DMS53 treated with DMSO at 0.1 percent for 48 hours (cell line): ENCODE results near the gene PDE11A.

Experiments
- DNase-seq: peaks from one replicate; lab custom pipeline; 2025; ENCODE audit not compliant: unreplicated experiment; lab: John Stamatoyannopoulos, UW

PDE11A gene

DNA sequence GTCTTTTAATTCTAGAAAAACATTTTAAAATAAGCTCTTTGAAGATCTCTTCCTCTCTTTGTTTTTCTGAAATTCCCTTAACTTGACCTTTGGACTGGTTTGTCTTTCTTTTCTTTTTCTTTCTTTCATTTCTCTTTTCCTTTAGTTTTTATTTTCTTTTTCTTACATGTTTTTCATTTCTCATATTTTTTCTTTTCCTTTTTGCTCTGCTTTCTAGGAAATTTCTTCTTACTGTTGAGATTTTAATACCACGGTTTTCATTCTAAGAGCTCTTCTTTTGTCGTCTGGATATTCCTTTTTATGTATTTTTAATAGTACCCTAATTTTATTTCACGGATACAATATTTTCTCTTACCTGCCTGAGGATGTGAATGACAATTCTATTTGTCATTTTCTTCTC is 342.2 kb downstream of the PDE11A start:
- no peak for DNase-seq

DNA sequence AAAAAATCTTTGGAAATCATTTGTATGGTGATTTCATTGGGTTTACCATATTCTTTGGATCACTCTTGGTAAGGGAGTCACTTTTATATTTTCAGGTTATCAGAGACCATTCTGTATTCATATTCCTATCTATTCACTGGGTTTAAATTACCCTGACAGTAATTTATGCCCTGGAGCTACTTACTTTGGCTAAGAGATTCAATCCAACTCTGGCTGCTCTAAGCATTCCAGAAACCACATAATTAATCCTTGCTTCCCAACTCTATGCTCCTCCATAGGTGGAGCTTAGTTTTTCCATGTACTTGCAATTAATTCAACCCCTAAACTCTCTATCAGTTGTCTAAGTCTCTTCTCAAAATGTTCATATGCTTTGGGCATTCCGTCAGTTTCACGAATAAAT is 343.7 kb downstream of the PDE11A start:
- DNase-seq: no peak

DNA sequence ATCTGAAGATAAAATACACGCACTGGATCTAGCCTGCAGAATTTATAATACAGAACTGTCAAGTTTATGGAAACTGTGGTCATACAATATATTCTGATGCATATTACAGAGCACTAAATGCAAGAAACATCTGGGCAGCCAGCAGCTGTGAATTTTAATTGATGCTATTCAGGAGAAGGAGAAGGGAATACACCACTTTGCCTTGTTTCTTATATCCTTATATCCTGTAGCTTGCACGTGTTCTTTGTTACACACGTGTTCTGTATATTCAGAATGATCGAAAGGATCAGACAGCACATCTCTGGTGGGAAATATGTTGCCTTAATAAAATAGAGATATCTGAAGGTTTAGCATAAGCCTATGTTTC is 344.2 kb downstream of the PDE11A start:
- no peak for DNase-seq

DNA sequence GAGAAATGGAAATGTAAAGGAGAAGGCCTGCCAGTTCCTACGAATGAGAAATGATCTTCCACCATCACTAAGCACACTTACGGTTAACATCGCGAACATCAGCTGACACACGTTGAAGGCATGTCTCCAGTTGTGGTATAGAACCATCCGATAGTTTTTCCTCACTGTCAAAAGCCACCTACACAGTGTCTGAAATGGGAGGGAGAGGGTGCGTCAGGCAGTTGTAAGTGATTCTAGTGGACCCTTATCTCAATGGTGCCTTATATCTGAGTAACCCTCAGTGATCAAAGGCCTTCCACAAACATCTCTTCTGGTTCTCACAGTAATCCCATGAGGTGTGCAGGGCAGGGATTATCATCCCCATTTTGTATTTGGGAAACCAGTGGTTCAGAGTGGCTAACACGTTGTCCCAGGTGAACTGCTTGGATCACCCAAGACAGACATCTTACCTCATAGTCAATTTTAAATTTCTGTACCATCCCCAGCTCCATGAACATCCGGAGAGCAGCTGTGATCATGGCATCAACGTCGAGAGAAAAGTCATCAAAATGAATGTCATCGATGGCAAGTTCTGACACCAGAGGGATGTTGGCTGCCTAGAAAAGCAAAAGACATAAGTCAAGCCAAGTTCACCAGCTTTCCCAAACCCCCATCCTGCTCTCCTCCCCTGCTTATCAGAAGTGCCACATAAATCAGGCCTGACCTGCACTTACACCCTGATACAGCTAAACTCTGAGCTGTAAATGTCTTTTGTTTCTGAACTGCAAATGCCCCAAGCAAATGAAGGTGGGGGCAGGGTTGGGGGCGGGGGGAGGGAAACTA is 344.8 kb downstream of the PDE11A start:
- DNase-seq: no peak

DNA sequence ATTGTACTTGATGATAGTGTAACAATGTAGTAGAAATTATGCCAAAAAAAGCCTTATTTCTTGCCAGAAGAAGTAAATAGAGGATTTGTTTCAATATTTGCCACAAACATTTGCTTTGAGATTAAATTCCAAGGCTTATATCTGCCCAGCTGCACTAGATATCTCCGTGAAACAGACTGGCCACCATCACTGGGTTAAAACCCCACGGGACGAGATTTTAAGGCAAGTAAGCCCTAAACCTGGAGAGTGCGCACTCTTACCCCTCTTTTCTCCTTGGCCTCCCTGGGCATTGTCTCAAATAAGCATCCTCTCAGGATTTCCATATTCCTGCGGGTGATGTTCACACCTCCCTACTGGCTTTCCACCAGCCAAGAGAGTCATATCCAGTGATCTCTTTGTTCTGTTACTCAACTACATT is 345.6 kb downstream of the PDE11A start:
- no peak for DNase-seq

DNA sequence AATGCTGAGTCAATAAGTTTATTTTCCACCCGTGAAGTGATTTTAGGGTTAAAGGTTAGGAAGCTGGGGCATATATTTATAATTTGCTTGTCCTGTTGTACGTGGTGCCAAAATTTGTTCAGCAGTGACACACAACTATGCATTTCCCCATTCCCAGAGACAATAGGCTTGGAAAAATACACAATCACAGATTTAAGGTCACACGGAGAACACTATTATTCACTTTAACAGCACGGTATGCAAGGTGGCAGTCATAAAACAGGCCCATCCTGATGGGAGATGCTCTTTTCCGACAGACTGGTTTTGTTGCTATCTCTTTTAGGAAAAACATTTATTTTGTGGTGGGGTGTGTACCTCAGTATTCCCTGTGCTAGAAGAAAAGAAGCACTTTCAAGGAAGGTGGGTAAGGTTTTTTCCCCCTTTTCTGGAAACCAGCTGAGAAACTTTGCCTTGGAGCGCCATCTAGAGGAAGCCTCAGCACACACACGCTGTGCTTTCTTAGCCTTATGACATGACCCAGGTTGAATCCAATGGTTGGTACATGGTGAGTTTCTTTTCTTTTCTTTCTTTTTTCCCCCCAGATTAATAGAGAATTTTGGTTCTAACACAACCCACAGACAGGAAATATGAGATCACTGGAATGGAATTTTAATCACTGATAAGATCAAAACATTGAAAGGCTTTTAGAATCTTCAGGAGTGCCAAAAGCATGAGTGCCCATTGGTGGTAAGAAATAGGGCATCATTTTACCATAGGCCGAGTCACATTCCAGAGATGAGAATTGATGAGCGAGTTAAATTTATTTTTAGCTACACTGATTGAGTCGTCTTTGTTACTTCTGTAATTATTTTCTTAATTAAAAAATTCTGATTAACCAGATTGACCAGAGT is 347.9 kb downstream of the PDE11A start:
- peak; percentile 60 for DNase-seq

DNA sequence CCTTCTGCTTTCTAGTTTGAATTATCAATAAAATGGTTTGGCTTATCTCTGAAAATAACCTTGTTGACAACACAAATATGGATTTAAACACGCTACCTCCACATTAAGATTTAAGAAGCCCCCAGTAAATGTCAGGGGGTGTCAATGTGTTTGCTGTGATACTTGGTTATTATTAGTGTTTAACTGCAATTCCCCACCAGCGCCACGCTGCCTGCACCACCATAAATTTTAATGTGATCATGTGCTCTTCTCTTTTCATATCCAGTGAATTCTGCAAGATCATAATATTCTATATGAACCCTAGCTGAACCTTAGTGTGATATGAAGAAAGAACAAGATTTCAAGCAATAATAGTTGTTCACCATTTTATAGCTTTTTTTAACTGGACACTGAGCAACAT is 349.3 kb downstream of the PDE11A start:
- no peak for DNase-seq

DNA sequence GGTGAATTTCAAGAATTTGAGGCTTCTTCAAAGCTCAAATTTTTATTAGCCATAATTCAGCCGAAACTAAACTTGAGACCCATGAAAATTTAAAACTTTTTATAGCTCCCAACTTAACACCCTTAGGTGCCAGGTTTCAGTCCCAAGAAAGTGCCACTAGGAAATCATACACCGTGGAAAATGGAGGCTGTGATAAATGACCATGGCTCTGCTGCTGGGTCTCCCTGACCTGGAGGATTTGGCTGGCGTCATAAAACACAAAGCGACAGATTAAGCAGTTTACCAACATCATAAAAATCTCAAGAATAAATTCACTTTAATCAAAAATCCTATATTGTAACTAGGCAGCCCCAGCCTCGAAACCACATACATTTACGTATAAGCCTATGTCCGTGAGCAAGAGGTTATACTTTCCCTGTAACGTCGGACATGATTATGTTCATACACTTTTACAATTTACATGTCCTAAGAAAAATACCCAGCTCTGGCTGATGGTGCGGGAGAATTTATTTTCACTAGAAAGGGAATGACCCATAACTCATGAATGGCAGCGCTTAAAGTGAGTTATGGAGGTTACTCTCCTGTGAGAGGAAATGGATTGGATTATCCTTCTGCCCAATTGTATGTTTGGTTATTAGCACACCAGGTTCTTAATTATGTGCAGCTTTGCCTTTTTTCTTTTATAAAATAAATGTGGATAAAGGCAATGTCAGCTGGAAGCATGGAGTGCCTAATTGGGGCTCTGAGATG is 350.6 kb downstream of the PDE11A start:
- no peak for DNase-seq

DNA sequence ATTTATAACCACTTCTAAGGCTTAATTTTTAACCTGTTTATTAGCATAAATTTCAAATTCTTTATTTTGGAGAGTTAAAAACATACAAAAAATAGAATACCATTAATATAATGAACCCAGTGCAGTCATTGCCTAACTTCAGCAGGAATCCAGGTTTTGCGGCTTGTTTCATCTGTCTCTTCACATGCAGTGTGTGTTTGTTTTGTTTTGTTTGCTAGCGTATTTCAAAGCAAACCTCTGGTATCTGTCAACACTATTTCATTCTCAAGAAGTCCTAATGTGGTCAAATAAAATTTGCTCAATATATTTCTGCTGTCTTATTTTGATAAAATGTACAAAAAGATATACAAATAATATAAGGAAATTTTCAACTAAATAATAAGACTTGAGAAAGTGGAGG is 351.5 kb downstream of the PDE11A start:
- DNase-seq: peak; percentile 81

DNA sequence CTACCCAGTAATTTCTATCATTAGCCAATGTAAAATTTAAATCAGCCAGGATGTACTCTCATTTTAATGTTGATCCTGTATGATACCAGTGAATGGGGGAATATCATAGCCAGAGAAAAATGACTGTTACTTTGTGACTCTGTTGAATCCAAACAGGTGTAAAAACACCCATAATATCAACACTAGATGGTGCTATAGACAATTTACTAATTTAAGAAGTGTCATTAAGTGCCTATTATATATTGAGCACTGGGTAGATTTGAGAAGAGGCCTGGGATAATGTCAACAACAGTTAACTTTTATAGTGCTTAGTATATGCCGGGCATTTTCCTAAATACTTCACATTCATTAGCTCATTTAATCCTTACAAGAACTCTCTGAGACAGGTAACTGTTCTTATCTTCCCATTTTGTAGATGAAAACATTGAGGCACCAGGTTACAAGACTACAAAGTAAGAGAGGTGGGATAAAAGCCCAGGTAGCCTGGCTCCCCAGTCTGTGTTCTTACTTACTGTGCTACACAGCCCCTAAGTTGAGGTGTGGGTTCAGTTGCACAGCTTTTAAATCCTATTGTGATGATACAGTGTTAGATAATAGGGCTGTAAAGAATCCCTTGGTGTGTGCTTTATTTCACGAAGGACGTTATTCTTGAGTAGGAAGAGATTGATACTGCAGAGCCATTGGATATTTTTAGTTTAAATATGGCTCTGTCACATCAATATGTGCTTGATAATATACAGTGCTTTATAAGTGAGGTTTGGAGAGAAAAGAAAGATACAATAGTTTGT is 354.6 kb downstream of the PDE11A start:
- DNase-seq: peak; percentile 14

DNA sequence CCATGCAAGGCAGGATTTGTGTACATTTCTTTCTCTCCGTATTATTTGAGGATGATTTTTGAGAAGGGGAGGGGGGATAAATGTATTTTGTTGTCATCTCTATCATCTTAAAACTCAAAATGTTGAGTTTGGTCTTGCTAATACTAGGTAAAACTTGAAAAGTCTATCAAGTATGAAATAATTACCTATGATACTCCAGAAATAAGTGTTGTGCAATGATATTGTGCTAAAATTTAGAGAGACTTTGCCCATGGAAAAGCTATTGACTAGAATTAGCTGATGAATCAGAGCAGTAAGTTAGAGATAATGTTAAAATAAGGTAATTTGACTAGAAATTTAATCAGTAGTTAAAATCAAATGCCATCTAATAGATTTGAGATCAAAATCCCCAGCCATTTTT is 356.1 kb downstream of the PDE11A start:
- DNase-seq: no peak

DNA sequence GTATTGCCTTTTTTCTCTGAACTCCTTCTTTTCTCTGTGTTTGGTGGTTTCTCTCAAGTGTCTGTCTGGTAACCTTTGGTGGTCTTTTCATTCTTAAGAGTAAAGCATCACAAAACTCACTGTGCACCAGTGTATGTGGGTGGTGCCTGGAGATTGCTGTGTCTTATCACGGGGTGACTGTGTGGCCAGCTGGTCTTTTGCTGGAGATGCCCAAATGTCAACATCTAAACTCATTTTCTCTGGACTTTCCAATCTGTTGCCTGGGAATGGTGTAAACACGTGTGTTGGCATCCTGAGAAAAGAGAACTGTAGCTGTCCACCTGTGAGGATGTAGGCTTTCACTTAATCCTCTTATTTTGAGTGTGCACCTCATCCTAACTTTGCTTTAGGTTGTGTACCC is 356.8 kb downstream of the PDE11A start:
- DNase-seq: no peak

DNA sequence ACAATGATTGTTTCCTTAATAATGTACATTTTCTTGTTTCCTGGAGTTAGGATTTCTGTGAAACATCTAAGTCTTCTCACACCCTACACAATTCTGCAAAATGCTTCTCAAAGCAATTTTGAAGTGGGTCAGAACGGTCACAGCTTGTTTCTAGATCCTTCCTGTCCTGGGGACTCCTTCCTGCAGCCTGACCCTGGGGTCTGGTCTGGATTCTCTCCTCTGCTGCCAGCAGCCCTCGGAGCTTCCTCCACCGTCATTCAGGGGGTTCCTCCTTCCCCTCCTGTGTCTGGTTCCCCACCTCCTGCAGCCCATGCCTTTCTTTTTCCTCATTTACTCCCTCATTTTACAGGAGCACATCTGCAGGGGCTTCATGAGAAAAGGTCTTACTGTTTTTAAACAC is 357.9 kb downstream of the PDE11A start:
- DNase-seq: no peak

DNA sequence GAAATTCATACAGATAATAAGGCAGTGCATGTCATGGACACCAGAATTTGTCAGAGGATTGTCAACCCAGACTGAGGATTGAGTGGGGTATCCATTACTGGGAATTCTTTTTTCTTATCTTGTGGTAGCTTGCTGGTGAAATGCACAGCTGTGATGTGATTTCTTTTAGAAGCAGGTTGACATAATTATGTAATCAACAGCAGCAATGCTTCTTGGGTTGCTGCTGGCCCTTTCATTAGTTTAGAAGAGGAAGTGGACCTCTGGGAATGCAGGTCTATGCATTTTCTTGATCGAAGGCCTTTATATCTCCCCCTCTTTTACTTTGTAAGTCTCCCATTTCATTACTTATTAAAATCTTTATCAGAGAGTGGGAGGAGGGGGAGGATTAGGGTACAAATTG is 360.1 kb downstream of the PDE11A start:
- no peak for DNase-seq

DNA sequence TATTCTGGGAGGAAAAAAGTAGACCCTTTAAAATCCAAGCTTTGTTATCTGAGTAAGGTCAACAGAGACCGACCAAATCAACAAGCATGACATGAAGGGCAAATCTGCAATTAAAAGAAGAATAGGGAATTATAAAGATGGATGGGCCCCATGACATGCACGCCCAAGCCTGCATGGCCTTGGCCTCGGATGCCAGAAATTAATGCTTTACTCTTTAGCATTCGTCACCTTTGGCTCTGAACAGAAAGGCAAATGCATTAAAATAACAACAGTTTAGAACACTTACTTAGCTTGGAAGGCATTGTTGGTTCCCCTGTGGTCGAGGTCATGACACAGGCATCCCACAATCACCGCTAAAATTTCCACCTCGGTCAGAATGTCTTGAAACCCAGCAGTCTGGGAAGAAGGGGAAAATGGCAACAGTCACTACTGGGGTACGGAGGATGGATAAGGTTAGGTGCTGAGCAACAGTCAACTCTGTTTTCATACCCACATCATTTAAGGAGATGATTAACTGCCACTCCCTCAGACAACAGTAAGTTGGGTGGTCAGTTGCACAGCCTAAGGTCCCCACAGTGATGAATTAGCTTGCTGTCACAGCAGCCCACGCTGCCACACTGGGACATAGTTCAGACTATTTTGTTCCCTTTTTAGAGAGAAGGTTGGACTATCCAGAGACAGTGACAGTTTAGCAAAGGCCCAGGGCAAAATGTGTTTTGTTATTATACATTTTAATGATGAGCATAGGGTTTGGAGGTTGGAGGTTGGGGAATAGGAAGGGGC is 360.9 kb downstream of the PDE11A start:
- DNase-seq: no peak

DNA sequence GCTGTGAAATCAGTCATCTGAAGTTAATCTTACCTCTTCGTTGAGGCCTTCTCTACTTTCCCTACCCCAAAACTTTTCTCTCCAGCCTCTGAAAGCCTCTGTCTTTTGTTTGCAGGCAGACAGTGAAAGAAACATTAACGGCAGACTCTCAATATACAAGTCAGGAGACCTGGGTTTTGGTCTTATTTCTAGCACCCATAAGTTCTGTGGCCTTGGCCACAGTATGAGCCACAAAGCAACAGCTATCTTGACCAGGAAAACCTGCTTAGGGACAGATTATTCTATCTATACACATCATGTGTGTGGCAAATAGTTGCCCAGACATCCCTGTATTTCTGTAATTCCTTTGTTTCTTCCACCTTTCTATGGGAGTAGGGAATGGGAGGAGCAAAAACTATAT is 361.7 kb downstream of the PDE11A start:
- DNase-seq: no peak

DNA sequence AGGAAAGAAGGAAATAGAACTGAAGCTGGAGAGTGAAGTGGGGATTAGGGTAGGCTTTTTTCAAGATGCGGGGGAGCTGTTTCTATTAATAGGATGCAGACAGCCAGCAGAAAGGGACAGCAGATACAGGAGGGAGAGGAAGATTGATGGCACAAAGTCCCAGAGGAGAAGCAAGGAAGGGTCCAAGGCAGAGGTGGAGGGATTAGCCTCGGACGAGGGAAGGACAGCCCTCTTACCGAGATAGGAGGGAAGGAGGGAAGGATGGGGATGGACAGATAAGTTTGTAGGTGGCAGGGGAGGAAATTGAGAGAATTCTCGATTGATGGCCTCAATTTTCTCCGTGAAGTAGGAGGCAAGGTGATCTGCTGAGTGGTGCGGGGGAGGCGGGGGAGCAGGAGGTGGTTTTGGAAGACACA is 362.6 kb downstream of the PDE11A start:
- no peak for DNase-seq

DNA sequence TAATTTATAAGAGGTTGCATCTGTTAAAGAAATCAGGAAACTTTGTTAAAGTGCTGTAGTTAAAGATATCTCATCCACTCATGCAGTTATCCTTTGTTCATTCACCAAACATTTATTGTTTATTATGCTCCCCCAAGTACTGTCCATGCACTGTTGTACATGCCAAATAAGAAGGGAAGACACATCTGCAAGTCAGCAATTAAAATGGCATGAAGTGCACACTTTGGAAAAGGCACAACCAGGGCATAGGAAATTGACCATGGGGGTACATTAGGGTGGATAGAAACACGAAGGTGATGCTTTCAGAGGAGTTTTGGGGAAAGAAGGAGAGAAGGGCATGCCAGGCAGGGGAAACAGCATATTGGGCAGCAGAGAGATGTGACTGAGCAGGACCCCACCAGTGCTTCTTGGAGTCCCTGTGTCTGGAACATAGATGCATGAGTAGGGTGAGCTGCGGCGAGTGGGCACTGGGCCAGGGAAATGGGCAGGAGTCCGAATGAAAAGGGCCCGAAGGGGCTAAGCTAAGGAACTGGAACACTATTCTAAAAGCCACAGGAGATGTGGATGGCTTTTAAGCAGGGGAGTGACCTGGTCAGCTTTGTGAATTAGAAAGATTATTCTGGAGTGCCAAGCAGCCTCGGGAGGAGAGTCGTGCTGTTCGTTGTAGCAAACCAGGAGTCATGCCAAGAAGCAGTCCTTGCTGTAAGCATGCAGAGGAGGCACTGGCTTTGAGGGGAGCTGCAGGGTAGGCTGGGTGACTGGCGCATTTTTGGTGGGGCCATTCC is 363.7 kb downstream of the PDE11A start:
- DNase-seq: no peak

DNA sequence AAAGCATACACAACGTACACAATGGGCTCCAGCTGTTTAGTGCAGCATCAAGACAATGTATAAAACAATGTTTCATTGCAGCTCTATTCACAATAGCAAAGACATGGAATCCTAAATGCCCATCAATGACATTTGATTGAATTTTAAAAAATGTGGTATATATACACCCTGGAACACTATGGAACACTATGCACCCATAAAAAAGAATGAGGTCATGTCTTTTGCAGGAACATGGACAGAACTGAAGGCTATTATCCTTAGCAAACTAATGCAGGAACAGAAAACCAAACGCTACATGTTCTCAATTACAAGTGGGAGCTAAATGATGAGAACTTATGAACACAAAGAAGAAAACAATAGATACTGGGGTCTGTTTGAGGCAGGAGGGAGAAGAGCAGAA is 364.5 kb downstream of the PDE11A start:
- DNase-seq: no peak
